Kidney capillary endothelial cell (primary cell): ENCODE measurements around the gene USP47.

Experiments
- DNase-seq: peaks from one replicate; pipeline ENCODE4 v3.0.0-alpha.2; 2018; ENCODE audit warnings: low spot score

Gene USP47

DNA sequence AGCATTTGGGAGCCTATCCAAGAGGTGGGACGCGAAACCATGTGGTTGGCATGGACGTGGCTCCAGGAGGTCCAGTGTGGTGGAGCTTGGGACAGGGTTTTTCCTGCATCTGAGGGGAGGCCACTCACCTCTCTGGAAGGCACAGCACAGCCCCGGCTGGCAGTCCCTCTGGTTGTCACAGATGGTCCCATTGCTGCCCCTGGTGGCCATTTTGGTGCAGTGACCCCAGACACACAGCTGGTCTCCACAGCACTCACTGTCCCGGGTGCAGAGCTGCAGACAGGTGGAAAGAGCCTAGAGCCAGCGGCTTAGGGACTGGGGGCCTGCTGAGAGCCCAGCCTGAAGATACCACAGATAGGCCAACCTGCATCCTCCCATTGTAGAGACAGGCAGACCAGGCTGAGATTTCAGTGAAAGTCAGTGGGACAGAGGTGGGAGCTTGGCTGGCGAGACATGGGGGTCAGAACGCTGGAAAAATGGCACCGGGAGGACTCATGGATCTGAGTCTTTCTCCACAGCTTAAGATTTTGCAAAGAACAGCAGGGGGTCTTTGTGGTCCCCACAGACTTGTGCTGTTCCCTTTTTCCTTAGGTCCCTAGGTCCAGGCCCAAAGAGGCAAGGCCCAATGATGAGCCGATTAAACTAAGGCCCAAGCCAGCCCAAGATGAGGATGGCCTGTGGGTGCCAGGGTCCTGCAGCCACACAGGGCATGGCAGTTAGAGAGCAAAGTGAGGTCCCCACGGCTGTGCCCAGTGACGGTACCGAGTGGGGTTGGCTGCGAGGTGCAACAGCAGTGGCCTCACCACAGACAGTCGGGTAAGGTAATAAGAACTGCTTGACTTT is 125.3 kb downstream of the USP47 start:
- peak; percentile 56 for DNase-seq

DNA sequence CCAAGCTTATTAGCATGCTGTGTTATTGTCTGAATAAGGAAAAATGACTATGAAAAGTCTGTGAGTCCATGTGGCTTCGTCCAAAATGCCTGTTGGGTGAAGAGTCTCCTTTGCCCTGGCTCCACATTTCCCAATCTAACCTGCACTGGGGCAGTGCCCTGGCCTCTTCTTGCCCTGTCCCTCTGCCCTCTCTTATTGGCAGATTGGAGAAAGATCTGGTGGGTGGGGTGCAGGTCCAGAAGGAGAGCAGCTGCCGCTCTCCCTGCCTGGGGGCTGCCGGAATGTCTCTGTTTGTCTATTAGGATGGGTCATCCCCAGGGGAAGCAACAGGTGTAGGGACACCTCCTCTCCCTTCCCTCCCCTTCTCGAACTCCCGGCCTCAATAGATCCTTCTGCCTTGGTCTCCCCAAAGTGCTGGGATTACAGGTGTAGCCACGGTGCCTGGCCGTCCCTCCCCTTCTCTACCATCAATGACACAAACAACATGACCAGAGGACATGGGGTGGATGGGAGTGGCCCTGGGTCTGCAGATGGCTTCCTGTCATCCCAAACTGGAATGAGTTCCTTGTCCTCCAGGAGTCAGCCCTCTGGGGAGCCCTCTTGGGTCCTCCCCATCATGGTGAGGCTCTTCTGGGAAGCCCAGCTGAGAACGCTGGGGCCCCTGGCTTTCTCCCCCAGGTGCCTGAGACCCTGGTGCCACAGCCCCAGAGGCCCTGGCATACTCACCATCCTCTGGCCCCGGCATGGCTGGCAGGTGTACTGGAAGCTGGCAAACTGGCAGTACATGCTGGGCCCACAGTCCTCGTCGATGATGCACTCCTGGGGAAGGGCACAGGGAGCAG is 126.1 kb downstream of the USP47 start:
- DNase-seq = no peak

DNA sequence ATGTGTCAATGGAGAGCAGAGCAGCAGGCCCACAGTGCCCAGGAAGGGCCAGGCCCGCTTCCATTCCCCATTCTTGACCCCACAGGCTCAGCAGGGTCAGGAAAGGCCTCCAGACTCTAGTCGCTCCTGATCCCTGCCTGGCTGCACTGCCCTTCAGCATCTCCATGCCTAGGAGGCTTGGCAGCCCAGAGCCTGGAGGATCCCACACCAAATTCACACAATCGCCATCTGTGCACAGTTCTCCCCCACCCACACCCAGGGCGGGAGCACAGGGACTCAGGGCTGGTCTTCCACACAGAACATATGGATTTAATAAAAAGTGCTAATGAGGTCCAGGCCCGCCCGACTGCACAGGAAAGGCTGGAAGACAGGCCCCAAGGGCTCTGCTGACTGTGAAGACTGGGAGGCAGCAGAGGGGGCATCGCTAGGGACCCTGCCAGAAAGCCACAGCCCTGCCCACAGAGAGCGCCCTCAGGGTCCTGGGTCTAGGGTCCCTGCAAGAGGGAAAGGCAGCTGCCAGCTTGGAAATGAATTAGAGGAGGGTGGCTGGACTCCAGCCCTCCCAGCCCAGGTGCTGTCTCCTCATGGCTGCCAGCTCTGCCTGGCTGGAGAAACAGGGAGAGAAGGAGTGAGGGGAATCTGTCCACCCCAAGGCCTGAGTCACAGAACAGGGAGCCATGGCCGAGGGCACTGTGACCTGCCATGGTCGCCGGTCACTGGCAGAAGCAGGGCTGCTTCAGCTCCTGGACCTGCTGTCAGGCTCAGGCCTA is 126.9 kb downstream of the USP47 start:
- no peak for DNase-seq

DNA sequence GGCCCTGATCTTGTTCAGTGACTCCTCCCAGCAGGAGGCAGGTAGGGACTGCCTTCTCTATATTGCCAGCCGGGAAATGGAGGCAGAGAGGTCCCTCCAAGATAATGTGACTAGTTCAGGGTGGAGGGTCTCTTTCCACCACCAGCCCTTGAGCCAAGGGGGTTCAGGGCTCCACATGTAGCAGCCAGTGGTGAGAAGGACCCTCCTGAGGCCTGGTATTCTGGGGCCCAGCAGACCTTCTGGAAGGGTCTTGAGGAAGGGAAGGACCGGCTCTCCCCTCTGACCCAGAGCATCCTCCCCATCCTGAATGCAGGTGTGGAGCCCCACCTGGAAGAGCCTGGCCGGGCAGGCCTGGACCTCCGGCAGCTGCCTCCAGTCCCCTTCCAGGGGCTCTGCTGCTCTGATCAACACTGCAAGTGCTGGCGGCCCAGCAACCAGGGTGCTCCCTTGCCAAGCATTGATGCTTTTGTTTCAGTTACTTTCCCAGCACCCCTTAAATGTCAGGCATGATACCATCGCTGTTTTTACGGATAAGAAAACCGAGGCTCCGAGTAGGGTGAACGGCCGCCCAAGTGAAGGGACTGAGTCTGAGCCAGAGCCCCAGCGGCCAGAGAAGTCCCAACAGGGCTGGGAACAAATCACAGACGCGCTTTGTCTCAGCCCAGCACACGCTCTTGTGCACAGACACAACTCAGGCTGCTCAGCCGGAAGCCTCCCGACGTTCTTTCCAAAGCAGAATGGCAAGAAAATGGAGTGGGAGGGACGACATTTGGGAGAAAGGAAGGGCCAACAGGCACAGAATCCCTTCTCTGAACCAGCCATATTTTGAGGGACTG is 127.8 kb downstream of the USP47 start:
- no peak for DNase-seq

DNA sequence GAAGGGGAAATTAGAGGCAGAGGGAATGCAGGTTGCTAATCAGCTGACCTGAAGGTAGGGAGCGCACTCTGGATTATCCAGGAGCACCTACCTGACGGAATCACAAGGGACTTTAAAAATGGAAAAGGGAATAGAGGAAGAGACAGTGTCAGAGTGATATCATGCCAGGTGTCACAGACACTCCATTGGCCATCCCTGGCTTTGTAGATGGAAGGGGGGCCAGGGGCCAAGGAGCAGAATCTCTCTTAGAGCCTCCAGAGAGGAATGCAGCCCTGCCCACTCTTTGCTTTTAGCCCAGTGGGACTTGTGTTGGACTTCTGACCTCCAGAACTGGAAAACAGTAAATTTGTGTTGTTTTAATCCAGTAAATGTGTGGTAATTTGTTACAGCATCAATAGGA is 128.8 kb downstream of the USP47 start:
- DNase-seq = no peak

DNA sequence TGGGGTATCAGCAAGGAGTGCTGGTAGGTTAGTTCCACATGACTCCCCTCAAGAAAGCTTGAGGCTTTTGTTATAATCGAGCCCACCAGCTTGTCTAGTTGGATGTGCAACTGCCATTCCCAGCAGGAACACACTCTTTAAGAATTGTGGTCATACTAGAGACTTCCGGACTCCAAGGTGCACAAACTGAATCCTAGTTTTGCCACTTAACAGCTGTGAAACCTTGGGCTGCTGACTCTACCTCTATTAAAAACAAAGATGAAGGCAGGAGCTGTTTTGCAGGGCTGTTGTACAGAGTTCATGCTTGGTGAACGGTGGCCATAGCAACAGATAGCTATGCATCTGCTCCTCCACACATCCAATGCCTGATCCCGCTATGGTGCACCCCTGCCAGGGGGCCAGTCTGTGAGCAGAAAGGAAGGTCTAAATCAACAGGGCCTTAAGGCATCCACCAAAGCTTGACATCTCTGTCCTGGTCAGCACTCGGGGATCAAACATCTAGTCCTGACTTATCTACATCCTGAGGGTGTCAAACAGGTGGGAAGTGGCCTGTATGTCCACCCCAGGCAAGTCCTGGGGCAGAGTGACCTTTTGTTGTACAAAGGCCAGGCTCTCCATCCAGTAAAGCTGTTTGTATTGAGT is 130.3 kb downstream of the USP47 start:
- DNase-seq = no peak

DNA sequence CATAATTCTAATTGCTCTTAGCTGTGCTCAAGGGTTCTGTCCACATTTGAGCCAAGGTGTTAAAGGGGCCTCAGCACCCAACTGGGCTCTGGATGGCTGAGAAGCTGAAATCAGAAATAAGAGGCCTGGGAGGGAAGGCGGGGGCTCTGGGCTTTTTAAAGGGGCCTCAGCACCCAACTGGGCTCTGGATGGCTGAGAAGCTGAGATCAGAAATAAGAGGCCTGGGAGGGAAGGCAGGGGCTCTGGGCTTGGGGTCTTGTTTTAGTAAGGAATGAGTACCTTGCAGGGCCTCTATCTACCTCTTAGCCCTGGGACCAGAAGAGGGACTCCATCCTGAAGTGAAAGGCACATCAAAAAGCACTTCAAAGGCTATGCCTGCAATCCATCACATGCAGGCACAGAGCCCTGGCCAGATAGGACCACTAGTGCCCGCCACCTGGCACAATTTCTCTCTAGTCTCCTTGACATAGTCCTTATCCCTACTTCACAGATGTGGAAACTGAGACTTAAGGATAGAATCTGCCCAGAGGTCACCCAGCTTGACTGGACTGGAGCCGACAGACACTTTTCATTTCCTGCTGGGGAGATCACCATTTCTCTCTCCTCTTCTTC is 131.1 kb downstream of the USP47 start:
- no peak for DNase-seq

DNA sequence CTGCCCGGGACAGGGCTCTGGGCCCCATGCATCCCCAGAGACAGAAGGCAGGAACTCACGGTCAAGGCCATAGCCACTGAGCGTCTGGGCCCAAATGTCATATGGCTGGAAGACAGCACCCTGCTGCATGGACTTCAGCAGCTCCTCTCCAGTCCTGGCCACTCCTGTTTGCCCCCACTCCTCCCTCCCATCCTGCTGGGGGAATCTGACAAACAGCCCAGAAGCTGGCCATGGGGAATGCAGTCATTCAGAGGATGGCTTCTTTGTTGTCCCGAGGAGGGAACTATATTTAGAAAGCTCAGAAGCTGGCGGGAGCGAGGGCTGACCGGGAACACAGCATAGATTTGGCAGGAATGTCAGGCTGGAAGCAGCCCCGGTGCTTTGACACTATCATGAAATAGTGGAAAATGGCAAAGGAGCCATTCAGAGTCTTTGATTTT is 131.6 kb downstream of the USP47 start:
- no peak for DNase-seq

DNA sequence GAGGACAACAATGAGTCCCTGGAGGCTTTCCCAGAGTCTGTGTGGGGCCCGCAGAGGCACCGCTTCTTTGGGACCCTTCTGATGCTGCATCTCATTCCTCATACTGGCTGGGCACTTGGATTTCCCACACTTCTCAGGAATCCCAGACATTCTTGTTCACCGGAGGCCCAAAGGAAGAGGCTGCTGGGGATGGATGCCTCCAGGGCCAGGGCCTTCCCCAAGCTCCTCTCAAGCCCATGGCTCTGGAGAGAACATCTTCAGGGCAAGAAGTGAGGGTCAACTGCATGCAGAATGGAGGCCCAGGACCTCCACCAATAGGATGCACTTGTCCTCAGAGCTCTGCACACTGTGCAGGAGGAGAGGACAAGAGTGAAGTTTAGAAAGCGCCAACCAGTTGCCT is 132.1 kb downstream of the USP47 start:
- no peak for DNase-seq

DNA sequence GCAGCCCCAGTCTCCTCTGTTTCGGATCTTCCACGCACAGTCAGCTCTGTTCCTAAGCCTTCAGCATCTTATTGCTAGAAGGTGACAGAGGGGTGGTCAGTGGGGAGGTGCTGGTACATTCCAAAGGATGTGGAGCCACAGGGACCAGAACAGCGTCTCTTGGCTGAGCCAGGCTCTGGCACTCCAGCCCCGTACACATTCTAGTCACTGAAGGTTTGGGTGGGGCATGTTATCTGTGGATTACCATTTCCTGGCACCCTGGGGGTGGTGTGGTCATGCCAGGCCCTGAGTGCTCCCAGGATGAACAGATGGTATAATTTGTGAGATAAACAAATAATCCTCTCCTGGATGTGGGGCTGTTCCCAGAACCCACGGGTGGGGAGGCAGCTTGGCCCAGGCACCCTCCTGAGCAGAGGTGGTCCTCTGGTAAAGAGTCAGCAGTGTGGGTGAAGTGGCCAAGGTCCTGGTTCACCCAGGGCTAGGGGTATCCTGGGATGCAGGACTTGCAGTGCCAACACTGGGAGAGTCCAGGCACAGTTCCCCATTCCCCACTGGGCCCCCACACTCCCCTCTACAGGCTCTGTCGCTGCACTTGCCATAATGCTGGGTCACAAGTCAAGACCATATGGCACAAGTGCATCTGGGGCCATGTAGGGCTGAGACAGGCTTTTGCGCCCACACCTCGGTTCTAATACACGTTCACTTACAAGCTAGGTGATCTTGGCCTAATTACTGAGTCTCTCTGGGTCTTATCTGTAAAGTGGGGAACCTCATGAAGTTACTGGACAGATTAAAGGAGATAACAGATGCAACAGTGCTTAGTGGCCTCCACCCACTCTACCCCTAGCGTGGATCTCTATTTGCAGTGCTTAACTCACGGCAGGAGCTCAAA is 133.7 kb downstream of the USP47 start:
- DNase-seq = no peak

DNA sequence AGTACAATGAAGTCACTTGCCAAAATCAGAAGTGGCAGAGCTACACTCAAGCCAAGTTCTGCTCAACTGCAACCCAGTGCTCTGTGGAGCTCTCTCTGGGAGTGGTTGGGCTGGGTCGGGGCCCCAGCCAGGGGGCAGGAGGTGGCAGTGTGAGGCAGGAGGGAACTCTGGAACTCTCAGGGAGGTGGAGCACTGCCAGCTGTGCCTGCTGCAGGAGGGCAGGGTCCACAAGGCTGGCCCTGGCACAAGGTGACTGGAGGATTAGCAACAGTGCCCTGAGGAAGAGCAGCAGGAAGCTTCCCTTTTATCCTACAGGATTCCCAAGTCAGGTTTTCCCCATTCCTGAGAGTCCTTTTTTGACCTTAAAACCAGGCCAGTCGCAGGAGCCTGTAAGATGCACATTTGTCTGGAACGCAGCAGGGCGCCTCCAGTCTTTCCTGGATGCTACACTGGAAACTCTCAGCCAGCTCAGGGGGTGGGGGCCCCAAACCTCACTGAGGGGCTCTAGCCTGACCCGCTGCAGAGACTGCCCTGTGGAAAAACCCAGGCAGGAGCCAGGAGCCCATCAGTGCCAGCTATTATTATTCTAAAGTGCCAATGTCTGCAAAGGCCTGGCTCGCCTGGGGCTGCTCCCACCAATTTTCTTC is 134.8 kb downstream of the USP47 start:
- peak; percentile 52 for DNase-seq

DNA sequence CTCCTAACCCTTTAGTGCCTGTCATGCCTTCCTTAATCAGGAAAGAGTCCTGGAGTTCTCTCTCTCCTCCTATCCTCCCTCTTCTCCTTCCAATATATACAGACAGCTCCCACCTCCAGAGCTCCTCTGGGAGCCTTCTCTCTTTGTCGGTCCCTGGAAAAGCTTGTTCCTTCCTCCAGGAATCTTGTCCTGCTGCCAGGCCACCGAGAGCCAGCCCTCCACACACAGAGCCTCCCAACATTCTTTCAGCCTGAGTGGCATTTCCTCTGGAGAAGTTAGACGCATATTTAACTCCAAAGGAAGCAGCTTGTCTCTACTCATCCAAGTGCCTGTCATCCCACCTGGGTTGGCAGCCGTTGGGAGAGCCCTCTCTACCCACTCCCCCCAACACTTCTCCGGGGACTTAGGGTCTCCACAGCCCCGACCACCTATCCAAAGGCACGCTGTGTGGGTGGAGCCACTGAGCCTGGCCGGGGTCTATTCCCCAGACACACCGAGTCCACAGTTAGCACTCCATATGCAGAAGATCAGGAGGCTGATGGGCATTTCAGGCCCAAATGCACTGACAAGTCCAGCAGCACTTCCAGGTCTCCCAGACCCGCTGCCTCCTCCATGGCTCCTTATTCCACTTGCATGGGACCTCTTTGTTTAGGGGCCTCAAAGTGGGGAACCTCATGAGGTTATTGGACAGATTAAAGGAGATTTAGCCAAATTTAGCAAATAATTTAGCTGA is 135.6 kb downstream of the USP47 start:
- peak; percentile 94 for DNase-seq

DNA sequence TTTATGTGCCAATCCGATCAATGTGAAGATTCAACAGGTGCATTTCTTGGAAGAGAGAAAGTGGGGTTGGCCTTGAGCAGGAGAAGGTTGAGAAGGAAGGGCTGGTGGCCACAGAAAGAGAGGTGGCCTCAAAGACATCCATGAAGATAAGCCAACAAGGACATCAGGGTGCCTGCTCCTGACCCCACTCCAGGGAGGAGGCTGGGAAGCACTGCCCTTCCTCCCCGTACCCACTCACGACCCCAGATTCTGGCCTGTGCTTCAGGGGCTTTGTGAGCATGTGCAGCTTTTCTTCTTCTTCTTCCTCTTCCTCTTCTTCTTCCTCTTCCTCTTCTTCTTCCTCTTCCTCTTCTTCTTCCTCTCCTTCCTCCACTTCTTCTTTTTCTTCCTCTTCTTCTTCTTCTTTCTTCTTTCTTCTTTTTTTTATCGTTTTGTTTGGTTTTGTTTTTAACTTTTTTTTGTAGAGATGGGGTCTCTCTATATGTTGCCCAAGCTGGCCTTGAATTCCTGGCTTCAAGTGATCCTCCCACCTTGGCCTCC is 136.4 kb downstream of the USP47 start:
- no peak for DNase-seq

DNA sequence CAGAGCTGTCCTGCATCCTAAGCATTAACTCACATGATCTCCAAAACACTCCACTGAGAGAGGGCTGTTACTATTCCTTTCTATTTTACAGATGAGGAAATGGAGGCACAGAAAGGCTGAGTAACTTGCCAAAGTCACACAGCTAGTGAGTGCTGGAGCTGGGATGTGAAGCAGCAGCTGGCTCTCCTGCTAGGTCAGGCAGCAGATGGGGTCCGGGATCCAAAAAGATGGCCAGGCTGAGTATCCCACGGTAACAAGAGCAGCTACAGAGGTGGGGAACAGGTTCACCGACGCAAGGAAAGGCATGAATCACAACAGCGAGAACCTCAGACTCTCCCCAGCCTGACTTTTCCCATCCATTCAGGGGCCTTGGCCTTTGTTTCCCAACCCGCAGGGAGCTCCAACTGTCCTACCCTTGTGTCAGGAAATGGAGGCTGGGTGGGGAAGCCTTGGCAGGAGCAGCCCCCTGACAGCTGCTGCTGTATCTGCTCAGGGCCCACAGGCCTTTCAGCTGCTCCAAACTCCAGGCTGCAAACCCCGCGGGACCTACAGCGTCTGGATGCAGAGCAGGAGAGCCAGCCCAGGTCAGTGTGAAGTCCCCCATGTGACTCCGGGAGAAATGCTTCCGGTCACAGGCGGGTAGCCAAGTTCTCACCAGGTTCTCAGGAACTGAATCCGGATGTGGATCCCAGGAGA is 137.2 kb downstream of the USP47 start:
- DNase-seq = peak; percentile 94

DNA sequence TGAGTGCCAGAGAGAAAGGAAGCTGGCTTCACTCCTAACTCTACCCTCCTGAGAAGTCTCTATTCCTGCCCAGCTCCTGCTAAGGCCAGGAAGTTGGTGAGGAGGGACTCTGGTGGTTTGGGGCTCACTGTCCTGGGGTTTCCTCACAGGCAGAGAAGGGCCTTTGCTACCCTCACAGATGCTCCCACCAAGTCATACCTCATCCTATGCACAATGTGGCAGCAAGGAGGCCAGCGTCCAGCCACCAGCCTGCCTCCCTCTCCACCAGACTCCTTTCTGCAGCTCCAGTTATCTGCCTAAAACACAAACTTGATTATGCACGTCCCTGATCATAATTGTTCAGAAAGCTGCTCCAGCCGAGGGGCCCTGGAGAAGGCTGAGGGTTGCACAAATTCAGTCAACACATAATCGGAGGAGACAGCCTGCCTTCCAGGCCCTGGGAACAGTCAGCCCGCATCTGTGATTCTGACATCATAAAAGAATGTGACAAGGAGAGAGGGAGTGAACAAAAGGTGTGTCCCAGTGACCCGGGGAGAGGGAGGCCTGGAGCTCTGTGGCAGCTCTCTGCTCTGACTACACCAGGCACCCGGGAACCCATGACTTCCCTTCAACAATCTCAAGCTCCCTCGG is 137.8 kb downstream of the USP47 start:
- DNase-seq = no peak

DNA sequence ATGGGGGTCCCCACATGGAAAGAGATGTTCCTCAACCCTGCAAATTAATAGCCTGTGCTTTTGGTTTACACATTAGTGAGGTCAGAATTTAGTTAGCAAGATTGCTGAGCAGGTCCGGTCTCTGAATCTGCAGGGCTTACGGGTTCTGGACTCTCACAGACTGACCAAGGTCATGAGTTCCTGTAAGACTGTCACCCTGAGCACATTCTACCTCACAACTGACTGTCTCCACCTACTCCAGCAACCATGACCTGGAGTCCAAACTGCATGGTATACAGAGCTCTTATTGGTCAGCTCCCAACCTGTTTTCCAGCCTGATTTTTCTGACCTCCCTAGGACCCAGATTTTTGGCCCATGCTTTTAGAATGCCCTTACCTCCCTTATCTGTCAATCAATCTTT is 138.4 kb downstream of the USP47 start:
- DNase-seq = no peak

DNA sequence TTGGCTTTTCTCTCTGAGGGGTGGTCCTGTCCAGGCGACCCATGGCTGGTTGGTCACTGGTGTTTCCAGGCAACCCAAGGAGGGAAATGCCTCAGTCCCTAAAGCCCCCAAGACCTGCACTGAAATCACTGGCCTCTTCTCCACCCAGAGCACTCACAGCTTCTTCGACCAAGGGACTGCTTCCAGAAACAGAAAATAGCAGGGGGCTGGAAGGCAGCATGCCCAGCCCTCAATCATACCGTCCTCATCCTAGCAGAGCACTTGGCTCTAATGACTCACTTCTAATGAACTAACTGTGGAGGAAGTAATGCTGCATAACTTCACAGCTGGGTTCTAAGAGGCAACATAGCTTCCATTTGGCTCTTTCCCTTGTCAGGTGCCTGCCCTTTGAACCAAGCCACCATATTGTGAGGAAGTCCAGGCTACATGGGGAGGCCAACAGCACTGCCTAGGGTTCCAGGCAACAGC is 139.1 kb downstream of the USP47 start:
- no peak for DNase-seq
